GM18526 (cell line): Measurements from ENCODE around the gene LINGO1.

ENCODE experiments used
- POLR2A ChIP-seq: IDR thresholded peaks from 3 replicates; pipeline ENCODE4 v1.6.1; 2011; ENCODE audit not compliant: insufficient read length; ENCODE audit errors: extremely low read depth

Gene LINGO1

GRCh38 chr15:77579498-77580188 lies 53.1 kb downstream of the LINGO1 start:
- no peak for TF ChIP-seq POLR2A

GRCh38 chr15:77578641-77579372 lies 53.9 kb downstream of the LINGO1 start:
- no peak for TF ChIP-seq POLR2A

GRCh38 chr15:77577366-77577950 lies 55.3 kb downstream of the LINGO1 start:
- no peak for TF ChIP-seq POLR2A

GRCh38 chr15:77576538-77576937 lies 56.2 kb downstream of the LINGO1 start:
- no peak for TF ChIP-seq POLR2A

GRCh38 chr15:77575203-77575934 lies 57.3 kb downstream of the LINGO1 start:
- TF ChIP-seq POLR2A: no peak

DNA sequence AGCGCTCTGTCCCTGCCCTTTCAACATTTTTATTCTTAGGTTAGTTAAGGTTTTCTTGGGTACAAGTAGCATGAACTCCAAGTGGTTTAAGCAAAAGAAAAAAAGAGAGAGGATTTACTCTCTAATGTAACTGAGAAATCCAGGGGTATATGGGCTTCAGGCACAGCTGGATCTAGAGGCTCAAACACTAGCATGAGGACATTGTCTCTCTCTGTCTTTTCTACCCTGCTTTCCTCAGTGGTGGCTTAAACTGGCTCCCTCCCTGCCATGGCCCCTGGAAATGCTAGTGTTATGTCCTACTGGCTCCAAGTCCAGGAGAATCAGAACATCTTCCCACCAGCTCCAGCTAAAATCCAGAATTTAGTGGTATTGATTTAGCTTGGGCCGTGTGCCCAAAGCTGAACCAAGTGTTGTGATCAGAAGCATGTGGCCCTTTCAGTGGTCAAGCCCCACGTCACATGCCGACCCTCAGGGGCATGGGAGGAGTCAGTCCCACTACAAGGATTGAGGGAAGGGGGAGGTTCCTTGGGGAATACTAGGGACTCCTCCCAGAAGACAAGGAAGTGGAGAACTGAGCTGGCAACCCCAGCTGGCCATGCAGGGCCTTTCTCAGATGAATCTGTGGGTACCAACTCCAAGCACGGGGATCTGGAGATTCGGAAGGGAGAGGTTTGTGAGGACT lies 58.0 kb downstream of the LINGO1 start:
- no peak for TF ChIP-seq POLR2A

- TF ChIP-seq POLR2A: no peak
These were observed 58.9 kb downstream of the LINGO1 start for GRCh38 chr15:77573802-77574201.

- TF ChIP-seq POLR2A: no peak
These were observed 60.5 kb downstream of the LINGO1 start for GRCh38 chr15:77572186-77572585.

DNA sequence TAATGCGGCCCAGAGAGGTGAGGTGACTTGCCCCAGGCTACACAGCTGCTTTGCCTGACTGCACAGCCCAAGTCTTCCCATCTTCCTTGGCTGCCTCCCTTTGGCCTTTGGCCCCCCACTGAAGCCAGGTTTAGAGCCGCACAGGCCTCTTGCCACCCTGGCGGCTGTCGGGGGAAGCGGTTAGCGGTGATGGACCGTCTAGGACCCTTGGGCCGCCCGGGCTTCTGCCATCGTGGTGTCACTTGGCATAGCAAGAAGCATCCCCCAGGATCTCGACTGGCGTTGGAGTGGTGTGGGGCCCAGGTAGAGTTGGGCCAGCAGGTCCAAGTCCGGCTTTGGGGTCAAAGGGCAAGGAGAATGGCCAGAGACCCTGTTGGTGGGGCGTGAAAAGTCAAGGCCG lies 61.0 kb downstream of the LINGO1 start:
- TF ChIP-seq POLR2A: no peak

DNA sequence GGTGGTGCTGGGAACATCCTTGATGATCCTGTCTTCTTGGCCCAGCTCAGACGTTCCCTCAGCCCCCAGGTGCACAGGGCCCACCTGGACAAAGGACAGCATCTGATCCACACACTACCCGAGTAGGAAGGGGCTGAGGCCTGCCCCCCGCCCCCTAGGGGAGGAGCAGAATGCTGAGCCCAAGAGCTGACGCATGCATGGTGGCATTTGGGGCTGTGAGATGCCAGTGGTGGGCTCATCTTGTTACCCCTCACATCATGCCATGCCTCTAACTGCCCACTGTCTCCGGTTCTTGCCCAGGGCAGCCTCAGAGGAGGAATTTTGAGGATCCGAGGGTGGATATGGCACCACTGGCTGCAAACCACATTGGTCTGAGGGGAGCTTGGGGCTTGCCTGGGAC lies 61.5 kb downstream of the LINGO1 start:
- no peak for TF ChIP-seq POLR2A

GRCh38 chr15:77569729-77570125 lies 63.0 kb downstream of the LINGO1 start:
- TF ChIP-seq POLR2A: no peak

DNA sequence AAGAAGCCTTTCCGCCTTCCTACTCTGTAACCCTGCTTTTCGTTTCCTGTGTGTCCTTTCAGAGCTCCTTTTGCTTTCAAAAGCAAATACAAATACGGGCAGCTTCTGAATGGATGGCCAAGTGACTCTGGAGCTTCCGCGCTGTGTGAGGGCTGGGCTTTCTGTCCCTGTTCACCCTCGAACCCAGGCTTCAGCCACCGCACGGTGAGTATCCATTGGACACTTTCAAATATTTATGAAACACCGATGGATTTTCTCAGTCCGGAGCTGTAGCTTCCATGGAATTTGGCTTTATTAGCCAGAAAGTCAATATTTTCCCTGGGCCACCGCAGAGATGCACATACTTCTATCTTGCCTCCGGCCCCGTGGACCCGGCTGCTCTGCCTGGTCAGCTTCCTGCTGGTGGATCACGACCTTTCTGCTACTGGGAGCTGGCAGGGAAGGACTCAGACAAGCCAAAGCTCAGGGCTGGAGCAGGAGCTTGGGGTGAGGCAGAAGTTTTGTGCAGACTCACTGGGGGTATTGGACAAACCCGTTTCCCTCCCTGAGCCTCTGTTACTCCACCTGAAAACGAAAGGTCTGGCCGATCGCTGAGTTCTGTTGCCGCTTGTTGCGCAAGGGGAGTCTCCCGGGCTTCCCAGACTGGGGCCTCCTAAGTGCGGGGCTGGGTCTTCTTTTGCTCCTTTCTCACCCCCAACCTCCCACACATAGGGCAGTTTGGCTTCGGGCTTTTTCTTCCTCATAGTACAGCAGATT lies 63.6 kb downstream of the LINGO1 start:
- TF ChIP-seq POLR2A: no peak

GRCh38 chr15:77568014-77568972 lies 64.4 kb downstream of the LINGO1 start:
- no peak for TF ChIP-seq POLR2A

DNA sequence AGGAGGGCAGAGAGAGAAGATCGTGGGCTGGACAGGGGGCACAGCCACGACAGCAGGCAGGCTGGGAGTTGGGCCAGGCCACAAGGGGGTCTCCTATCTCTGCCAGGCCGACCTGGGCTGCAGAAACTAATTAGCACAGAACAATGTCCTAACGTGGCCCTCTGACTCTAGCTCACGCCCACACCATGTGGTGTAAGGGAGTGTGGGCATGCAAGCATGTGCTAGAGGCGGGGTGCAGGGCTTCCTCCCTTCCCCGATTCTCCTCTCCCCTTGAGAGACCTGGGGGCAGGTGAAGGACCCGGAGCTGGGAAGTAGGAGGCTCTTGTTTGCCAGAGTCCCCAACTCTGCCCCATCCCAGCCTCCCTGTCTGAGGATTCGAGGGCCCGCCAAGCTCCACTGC lies 65.5 kb downstream of the LINGO1 start:
- no peak for TF ChIP-seq POLR2A

DNA sequence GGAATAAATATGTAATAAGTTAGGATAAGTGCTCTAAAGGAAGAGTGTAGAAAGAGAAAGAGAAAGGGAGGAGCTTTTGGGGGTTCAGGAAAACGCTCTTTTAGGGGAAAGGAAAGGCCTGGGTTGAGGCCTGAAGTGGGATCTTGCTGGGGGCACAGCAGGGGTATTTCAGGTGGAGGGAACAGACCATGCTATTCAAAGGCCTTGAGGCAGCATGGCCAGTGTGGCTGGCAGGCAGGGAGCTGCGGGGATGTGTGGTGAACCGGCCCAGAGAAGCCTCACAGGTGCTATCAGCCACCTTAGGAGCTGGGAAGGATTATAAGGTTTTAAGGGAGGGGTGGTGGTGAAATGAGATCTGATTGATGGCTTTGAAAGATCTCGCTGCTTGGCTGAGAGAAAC lies 66.6 kb downstream of the LINGO1 start:
- TF ChIP-seq POLR2A: no peak
